Ramos (cell line): ENCODE data around the gene NSUN3.

Source experiments
- in situ Hi-C: fragments of 300-500 bp; cut with MboI; formaldehyde crosslinking; loops from one replicate; pipeline ENCODE4 v1.14.3; 2022; ENCODE audit warnings: low sequenced_read_pairs; ENCODE audit not compliant: unreplicated experiment

The NSUN3 gene

GRCh38 chr3:94117729-94118128, 54.9 kb downstream of the NSUN3 start:
- in situ Hi-C loops = no loop called here

- in situ Hi-C loops = no loop called here
These were observed 55.5 kb downstream of the NSUN3 start for GRCh38 chr3:94118390-94118789.

DNA sequence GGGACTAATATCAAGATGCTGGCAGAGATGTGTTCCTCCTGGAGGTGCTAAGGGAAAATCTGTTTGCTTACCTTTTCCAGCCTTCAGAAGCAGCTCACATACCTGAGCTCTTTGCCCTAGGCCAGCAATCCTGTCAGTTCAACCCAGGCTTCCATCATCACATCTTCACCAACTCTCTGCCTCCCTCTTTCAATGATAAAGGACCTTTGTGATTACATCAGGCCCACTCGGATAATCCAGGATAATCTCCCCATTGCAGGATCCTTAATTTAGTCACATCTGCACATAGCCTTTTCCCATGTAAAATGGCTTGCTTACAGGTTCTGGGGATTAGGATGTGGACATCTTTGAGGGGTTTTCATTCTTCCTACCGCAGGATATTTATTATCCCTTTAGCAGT, 58.3 kb downstream of the NSUN3 start:
- in situ Hi-C loops = no loop called here

- in situ Hi-C loops = no loop called here
These were observed 64.3 kb downstream of the NSUN3 start for GRCh38 chr3:94127115-94127514.

- in situ Hi-C loops = no loop called here
These were observed 67.8 kb downstream of the NSUN3 start for GRCh38 chr3:94130690-94131089.

DNA sequence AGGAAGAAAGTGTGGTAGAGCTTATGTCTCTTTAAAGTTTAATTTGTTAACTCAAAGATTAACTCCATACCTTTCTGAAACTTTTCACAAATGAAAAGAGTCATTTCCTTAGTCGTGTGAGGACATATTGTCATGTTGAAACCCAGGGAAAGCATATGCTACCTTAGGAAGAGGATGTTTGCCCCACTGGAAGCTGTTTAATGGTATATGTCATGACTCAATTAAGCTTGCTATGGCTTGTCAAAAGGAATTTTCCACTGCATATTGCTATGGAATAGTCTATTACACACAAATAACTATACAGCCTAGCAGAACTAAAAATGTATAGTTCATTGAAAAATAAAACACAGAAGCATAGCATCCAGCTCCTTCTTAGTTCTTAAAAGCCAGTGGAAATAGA, 69.9 kb downstream of the NSUN3 start:
- in situ Hi-C loops = no loop called here

GRCh38 chr3:94136133-94136532, 73.3 kb downstream of the NSUN3 start:
- in situ Hi-C loops = no loop called here

DNA sequence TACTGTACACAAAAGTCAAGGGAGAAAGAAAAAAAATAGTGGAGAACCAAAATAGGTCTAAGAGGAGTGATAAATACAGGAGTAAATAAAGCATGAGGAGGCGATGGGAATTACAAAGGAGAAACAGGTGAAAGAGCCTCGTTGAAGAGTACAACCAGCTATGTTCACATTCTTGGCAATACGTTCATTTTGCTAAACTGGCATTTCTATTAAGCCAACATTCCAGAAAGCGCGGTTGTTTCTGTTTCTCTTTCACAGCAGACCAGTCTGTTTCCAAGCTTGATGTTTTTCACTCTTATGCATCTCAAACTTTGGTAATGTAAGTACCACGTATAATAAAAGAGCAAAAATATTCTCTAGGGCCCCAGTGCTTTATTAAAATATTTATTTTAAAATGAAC, 74.5 kb downstream of the NSUN3 start:
- in situ Hi-C loops = no loop called here

GRCh38 chr3:94146455-94146854, 83.6 kb downstream of the NSUN3 start:
- in situ Hi-C loops = no loop called here

DNA sequence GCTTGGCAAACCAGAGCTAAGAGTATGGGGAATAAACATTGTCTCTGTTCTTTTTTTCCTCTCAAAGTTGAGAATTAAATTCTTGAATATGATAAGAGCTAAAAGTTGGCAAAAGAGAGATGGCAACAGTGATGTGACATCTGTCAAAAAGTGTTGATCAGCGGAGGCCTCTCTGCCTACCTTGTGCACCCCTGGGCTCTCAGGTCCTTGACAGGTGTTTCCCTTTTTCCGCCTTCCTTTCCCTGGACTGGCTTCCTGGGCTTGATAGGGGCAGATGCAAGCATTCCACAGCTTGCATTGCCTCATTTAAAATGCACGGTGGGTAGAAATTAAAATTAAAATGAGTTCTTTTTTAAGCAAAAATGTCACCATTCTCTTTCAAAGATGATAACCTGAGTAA, 84.2 kb downstream of the NSUN3 start:
- in situ Hi-C loops = no loop called here

DNA sequence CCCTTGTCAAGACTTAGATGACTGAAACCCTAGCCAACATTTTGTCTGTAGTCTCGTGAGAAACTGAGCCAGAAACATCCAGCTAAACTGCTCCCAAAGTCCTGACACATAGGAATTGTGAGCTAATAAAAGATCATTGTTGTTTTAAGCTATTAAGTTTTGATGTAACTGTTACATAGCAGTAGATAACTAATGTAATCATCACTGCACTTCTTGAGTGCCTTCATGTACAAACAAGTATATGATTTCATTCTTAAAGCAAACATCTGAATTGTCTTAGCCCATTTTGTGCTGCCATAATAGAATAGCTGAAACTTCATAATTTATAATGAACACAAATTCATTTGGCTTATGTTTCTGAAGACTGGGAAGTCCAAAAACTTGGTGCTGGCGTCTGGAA, 87.3 kb downstream of the NSUN3 start:
- in situ Hi-C loops = no loop called here

DNA sequence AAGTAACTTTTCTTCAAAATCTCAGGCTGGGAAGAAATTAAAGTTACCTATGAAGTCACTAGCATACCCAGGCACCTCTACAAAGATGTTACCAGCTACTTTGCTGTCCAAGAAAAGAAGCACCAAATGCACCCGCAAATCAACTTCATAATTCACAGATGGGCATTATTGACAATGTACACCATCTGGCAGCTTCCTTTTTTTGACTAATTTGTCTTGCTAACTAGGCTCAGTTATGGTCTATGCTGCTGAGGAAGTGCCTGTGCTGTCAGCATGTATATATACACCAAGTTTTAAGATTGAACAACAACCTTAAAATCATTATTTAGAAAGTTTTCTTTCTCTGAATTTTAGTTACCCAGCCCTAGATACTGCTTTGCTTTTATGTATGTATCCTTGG, 93.8 kb downstream of the NSUN3 start:
- in situ Hi-C loops = no loop called here

DNA sequence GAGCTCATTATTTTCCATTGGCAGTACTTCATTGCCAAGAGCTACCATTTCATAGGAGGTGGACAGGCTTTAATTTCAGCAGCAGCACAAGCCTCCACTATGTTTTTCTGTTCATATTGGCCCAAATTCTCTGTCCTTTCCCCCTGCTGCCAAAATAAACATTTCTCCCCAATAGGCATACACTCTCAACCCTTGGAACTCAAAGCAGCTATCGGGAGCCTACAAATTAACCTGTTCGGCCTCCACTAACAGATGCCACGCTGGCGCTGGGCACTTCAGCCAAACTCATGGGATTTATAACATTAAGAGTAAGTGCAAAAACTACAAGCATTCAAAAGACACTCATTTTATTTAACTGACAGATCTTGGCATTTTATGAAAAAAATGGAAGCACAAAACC, 95.7 kb downstream of the NSUN3 start:
- in situ Hi-C loops = no loop called here

GRCh38 chr3:94159062-94159828, 96.4 kb downstream of the NSUN3 start:
- in situ Hi-C loops = no loop called here

DNA sequence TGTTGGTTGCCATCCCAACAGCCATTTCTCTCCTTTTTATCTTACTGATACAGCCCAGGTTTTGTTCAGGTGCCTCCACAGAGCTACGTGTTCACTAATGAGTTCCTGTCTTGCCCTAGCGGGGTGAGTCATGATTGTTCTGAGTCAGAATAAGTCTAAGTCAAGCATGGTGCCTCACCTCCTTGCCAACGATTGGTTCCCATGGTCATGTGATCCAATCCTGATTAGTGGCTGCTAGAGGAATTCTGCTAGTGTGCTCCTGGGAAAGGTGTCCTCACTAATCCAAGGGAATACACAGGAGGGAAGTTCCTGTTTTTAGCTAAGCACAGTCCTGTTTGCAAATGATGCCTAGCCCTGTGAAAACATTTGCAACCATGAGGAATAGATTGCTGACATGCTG, 99.8 kb downstream of the NSUN3 start:
- in situ Hi-C loops = no loop called here

GRCh38 chr3:94167346-94167745, 104.5 kb downstream of the NSUN3 start:
- in situ Hi-C loops = no loop called here

GRCh38 chr3:94167796-94168195, 104.9 kb downstream of the NSUN3 start:
- in situ Hi-C loops = no loop called here

- in situ Hi-C loops = no loop called here
These were observed 109.1 kb downstream of the NSUN3 start for GRCh38 chr3:94171954-94172353.

GRCh38 chr3:94172695-94173310, 109.9 kb downstream of the NSUN3 start:
- in situ Hi-C loops = no loop called here

GRCh38 chr3:94173673-94174434, 111.0 kb downstream of the NSUN3 start:
- in situ Hi-C loops = no loop called here

DNA sequence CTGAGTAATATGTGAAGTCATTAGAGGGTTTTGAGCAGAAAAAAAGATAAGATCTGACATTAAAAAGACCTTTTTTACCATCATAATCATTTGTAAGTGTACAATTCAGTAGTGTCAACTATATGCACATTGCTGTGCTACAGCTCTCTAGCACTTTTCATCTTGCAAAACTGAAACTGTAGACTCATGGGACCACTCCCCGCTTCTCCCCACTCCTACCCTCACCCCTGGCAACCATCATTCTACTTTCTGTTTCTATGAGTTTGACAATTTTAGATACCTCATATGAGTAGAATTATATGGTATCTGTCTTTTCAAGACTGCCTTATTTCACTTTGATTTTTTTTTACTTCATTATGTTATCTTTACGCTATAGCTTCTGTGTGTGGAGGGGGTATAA, 112.8 kb downstream of the NSUN3 start:
- in situ Hi-C loops = no loop called here
